Stimulated activated CD4-positive, alpha-beta T cell treated with anti-CD3 and anti-CD28 coated beads, Interleukin-1b, Interleukin-23, amount 100 ng/mL, for 24 hours (primary cell): Measurements from ENCODE around the gene DOCK4.

Experiments used
- DNase-seq, 4 experiments: peaks; one replicate each; pipeline ENCODE4 v3.0.0-alpha.2; 2020; ENCODE audit warnings: low read depth in 4 of 4, low spot score in 1 of 4

DOCK4 gene

DNA sequence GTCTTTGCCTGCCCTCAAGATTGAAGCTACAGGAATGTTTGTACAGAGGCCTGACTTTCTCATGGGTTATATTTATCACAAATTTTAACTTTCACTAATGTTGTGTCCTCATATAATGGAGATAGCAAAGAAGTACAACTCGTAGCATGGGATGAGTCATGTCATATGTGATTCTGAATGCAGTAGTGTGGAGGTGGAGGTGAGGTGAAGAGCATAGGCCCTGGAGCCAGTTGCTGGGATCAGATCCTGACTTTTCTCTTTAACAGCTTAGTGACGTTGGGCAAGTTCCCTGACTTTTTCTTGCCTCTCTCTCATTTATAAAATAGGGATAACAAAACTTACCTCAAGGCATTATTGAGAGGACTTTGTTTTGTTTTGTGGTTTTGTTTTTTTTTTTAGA lies 511.8 kb downstream of the DOCK4 start:
- no peak for DNase-seq

GRCh38 chr7:111690364-111691111 lies 515.7 kb downstream of the DOCK4 start:
- DNase-seq, result no peak

- no peak for DNase-seq
Measured at GRCh38 chr7:111685349-111685748, 520.9 kb downstream of the DOCK4 start.

- no peak for DNase-seq
Measured at GRCh38 chr7:111682588-111683340, 523.4 kb downstream of the DOCK4 start.

GRCh38 chr7:111681242-111681641 lies 525.0 kb downstream of the DOCK4 start:
- no peak for DNase-seq

DNA sequence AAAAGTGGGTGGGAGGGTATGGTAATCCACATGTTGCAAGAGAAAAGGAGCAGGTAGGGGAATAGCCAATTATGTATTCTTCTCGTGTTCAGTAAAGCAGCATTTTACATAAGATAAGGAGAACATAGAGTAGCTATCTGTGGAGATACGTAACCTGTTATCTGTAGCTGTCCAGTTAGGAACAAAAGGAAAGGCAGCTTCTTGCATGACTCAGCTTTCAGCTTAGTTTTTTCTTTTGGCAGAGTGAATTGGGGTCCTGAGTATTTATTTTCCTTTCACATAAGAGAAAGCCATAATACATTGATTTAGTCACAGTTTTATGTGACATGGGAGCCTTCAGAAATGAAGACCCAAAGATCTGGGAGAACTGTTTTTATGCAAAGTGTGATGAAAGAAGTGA lies 527.2 kb downstream of the DOCK4 start:
- DNase-seq, result no peak

GRCh38 chr7:111678281-111678680 lies 527.9 kb downstream of the DOCK4 start:
- DNase-seq, result no peak

GRCh38 chr7:111677848-111678247 lies 528.4 kb downstream of the DOCK4 start:
- no peak for DNase-seq

DNA sequence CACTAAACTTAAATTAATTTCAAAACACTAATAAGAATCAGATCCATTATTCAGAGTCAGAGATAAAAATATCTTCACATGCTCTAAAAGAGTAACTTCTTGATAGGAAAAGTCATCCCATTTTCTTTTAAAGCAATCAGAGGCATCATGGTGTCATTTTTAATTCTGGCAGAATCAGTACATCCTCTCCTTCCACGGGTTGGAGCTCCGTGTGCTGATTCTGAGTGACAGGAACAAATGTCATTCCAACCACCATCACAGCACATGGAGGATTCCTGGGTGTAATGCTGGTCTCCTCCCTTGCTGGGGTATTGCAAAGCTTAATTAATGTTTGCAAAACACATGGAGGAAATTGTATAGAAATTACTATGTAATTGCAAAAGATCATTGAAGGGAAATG lies 529.4 kb downstream of the DOCK4 start:
- DNase-seq, result no peak
